Raji (cell line): ENCODE measurements around the gene SMIM38.

ENCODE experiments used
- POLR2A ChIP-seq: IDR thresholded peaks from 2 replicates; pipeline ENCODE4 v1.6.1; 2011; ENCODE audit warnings: low read depth, low read length, control low read depth; ENCODE audit not compliant: insufficient read depth

Gene SMIM38

GRCh38 chr11:69155302-69156234, at the start of gene SMIM38:
Gene SMIM38 (plus strand): TSS chr11:69155935. CDS start chr11:69157847, 1,912 bp downstream.
- no peak for TF ChIP-seq POLR2A

GRCh38 chr11:69106031-69106811, 49.5 kb upstream of the SMIM38 start:
- no peak for TF ChIP-seq POLR2A

- no peak for TF ChIP-seq POLR2A
Measured at GRCh38 chr11:69107413-69107812, 48.3 kb upstream of the SMIM38 start.

DNA sequence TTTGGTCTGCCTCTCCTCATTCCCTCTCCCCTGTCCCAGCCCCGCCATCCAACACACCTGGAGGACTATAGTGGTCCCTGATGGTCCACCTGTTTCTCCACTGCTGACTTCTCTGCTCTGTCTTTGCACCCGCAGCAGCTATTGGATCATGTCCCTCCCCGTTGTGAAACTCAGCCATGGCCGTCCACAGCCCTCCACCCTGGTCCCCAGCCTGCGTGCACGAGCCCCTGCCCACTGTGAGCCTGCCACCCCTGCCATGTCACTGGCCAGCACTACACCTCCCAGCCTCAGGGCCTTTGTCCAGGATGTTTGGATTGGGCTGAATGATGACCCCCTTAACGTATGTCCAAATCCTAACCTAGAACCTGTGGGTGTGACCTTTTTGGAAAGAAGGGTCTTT, 47.7 kb upstream of the SMIM38 start:
- TF ChIP-seq POLR2A = no peak

DNA sequence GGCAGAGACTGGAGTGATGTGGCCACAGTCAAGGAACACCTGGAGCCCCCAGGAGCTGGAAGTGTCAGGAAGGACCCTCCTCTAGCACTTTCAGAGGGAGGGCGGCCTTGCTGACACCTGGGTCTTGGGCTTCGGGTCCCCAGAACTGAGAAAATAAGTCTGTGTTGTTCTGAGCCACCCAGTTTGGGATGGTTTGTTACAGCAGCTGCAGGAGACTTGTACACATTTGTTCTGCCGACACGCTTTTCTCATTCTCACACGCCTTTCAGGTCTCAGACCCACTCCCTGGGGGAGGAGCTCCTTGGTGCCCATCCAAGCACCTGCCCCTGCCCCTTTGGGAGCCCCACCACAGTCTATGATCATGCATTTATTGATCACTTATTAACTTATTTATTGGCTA, 47.2 kb upstream of the SMIM38 start:
- TF ChIP-seq POLR2A = no peak

DNA sequence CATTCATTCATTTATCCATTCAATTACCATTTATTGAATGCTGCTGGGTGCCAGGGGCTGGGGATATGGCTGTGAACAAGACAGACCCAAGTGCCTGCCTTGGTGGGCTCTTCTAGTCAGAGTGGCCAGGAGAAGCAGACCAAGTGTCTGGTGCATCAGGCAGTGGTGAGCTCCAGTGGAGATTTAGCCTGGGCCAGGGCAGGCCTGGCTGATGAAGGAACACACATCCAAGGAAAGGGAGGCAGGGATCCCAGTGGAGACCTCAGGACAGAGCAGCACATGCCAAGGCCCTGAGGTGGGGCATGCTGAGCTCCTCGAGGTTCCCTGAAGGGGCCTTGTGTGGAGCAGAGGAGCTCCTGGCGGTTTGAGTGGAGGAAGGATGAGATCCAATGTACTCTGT, 46.6 kb upstream of the SMIM38 start:
- no peak for TF ChIP-seq POLR2A

DNA sequence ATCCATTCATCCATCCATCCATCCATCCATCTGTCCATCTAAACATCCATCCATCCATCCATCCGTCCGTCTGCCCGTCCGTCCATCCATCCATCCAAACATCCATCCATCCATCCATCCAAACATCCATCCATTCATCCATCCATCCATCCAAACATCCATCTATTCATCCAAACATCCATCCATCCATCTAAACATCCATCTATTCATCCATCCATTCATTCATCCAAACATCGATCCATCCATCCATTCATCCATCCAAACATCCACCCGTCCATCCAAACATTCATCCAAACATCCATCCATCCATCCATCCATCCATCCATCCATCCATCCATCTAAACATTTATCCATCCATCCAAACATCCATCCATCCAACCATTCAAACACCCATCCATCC, 45.3 kb upstream of the SMIM38 start:
- TF ChIP-seq POLR2A = no peak

DNA sequence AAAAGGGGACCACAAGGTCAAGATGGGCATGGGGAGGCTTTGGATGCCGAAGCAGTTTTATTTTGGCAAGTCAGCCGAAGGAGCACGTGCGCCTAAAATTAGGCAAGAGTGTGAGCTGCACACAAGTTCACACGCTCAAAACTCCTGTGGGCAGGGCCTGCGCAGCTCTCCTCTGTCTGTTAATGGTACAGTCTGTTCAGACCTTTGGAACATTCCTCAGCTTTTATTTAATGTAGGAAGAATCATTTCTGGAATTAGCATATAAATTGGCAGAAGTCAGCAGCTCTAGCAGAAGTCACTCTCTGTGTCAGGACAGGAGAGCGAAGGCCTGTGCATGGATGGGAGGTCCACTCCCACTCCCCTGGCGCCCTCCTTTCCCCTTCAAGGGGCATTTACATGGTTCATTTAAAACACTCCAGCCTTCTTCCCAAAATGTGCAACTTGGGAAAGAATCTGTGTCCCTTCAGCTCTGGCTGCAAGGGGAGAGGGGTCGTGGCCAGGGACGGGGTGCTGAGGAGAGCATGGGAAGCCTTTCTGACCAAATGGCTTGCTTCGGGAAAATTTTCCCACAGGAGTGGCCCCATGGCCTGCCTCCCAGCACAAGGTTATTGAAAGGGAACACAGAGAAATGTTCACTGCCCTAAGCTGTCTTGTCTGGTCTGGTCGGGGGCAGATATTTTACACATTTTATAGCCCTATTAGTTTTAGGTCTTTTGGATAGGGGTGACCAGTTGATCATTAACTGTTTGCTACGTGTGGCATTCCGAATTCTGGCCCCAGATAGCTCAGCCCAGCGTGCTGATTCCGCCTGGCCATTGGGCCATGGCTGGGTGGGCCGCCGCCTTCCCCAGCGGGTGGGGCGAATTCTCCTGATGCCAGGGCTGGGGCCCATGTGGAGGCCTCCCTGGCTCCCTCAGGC, 43.9 kb upstream of the SMIM38 start:
- TF ChIP-seq POLR2A = no peak

- no peak for TF ChIP-seq POLR2A
Measured at GRCh38 chr11:69113226-69113625, 42.5 kb upstream of the SMIM38 start.

GRCh38 chr11:69113646-69114340, 41.9 kb upstream of the SMIM38 start:
- TF ChIP-seq POLR2A = no peak

DNA sequence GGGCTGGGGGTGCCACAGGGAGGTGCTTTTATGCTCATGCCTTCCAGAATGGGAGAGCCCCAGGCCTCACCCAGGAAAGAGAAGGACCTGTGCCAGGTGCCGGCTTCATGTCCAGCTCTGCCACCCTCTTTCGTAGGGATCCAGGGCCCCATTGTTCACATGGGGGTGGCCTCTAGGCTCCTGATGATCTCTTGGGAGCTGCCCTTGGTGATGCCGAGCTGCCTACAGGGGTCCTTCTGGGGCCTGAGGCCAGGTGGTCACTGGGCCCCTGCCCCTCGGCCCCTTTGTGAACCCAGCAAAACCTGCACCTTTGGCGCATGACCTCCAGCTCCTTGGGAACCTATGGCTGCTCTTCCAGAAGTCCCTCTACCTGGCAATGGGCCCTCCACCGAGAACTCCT, 41.4 kb upstream of the SMIM38 start:
- no peak for TF ChIP-seq POLR2A

DNA sequence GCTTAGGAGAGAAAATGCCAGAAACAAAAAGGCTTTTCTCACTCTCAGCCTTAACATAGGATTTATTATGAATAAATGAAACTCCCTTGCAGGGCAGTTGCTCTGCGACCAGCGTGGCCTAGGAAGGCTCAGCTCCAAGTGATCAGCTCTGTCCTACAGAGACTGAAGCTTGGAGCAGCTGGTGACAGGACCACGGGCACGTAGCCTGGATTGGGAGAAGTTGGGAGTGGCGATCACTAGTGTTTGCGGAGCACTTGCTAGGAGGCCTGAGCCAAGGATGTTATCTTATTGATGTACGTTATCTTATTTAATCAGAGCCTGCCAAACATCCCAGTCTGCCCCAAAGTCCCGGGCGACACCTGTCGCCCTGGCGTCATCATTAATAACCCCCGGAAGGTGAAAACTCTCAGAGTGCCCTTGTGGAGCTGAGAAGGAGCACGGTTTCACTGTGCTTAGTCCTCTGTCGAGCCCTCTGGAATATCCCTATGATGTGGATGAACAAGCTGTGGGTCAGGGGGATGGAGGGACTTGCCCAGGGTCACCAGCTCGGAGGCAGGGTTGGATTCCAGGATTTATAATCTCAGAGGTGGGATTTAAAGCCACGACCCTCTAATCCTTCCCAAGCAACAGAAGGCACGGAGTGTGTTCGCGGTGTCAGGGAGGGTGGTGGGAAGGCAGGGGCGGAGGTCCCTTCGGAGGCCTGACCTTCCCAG, 40.8 kb upstream of the SMIM38 start:
- TF ChIP-seq POLR2A = no peak

DNA sequence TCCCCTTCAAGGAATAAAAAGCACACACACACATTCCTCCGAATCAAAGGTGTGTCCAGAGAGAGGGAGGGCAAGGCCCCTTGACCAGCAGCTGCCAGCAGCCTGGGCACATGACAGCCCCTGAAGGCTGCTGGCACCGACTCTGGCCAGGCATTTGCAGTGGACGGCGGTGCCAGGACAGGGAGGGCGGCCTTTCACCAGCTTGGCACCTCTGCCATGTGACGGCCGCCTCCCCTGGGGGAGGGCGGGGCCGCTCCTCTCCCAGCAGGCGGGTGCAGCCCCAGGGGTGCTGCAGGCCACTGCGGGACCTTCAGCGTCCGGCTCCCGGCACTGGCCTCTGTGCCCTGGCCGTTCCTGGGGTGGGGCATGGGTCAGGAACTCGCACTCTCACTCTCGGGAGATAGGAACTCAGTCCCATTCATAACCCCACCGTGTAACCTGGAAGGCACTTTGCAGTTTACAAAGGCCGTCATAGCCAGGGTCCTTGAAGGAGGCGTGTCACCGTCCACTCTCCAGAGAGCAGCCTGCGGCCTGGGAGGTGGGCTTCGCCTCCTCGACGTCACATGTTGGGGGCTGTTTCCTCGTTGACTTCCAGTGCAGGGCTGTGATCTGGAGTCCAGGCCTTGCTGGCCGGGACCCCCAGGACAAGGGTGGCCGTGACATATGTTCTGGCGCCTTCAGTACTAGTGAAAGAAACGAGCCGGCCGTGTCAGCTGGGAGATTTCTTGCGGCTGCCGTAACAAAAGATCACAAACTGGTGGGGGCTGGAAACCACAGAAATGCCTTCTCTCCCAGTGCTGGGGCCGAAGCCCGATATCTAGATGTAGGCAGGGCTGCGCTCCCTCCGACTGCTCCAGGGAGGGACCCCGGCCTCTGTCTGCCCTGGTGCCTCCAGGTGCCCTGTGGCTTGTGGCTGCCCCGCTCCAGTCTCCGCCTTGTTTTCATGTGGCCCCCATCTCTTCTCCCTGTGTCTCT, 39.9 kb upstream of the SMIM38 start:
- TF ChIP-seq POLR2A = no peak

DNA sequence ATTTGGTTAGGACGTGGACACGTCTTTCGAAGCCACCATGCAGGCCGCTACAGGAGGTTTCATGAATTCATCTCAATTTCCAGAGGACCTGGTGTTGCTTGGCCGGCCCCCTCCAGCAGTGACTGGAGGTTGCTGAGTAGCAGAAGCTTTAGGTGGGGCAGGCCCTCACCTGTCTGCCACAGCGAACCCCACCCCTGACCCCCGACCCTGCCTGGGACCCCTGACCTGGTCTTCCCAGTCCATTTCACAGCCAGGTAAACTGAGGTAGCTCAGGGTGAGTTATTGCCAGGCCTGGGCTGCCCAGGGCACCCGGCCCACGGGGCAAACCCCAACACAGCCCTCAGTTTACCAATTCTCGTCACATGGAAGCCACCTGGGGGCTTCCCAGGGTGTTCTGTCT, 39.1 kb upstream of the SMIM38 start:
- no peak for TF ChIP-seq POLR2A
